HuH-7 (cell line): ENCODE data around the gene PTCD2.

Source experiments
- DNase-seq: peaks from one replicate; pipeline ENCODE4 v3.0.0; 2011; ENCODE audit warnings: low spot score

PTCD2 gene

DNA sequence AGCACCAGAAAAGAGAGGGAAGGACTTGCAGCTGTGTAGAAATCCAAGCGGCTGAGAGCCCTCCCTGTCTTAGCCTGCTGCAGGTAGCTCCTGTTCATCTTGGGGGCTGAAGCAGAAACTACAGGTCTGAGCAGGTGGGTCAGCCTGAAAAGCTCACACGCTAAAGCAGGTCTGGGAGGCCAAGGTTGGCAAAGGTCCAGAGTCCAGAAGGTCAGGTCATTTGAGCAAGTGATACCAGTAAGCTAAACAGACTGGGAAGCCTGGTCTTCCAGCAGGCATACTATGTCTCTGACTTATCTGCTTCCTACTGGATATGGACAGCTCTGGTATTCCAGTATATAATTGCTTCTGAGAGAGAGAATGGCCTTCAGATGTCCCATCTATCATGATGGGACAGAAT lies 26.2 kb downstream of the PTCD2 start:
- peak; percentile 13 for DNase-seq

DNA sequence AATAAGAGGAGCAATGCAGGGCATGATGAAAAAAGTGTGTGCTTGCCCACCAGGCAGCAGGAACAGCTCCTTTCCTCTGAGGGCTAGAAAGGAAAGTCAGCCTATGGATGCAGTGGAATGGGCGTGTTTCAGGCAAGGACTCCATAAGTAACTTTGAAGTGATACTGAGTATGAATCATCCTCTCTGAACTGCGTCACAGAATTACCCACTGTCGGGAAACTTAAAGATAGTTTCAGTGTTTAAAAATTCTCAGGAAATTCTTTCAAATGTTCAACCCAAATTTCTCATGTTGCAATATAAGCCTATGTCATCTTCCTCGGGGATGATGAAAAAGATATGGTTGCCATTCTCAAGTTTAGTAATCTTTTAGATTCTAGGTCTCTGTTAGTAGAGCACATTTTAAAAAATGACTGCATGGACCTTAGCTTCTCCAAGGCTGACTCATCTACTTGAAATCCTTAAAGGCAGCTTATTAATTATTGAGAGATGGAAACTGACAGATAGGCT lies 27.7 kb downstream of the PTCD2 start:
- DNase-seq, result no peak

DNA sequence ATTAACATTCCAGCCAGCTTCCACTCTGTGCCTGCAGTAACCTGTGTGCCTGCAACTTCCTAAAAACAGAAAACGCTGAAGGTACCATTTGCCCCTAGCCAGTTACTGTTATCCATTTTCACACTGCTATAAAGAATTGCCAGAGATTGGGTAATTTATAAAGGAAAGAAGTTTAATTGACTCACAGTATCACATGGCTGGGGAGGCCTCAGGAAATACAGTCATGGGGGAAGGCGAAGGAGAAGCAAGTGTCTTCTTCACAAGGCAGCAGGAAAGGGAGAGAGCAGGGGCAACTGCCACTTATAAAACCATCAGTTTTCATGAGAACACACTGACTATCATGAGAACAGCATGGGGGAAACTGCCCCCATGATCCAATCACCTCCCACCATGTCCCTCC lies 31.2 kb downstream of the PTCD2 start:
- no peak for DNase-seq

DNA sequence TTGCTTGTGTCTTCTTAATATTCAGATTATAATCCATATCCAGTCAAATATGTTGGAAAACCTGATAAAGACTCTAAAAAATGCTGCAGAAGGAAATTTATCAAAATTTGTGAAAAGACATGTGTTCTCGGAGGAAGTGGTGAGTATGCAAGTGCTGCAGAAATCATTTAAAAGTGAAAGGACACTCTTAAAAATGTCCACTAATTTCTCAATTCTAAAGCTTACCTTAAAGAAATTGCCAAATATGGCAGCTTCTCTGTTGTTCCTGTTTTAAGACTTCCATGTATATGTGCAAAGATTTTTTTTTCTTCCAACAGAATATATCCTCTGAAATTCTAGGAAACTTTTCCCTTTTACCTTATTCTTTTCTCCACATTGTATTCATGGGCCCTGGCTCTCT lies 32.4 kb downstream of the PTCD2 start:
- DNase-seq, result no peak

DNA sequence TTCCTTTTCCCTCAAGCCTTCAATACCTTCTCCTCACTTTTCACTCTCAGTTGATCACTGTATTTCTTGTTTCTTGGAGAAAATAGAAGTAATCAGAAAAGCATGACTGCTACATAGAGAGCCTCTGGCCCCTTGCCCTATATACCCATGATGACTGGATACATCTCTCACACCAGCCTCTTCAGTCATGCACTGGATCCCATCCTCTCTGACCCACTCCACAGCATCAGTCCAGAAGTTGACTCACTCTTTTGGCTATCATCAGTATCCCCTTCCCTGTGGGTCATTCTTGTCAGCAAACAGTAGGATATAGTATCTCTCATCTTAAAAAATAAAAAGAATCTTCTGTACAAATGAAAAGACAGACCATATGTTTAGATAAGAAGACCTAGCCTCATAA lies 32.9 kb downstream of the PTCD2 start:
- DNase-seq, result no peak

DNA sequence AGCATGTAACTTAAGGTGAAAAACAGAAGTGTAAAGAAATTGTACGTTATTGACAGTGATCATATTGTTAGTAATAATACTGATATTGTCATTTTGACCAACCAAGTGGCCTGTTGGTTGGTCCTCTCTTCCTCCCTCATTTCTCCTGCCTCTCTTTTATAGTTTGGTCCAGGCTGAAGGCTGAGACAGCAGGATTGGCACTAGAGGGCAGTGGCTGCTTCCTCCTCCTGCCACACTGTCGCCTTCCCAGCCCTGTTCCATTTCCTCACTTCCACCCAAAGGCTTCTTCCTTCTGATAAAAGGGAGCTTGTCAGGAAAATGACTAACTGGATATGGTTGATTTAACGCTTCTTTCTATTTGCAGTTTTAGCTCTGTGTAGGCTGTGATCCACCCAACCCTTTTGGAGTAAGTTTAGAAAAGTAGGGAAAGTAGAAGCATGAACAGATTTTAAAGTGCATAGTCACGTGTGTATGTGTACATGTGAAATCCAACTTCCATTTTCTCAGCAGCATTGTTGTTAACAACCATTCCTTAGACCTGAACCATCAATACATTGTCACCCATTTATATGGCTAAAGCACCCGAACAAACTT lies 35.6 kb downstream of the PTCD2 start:
- peak; percentile 9 for DNase-seq

DNA sequence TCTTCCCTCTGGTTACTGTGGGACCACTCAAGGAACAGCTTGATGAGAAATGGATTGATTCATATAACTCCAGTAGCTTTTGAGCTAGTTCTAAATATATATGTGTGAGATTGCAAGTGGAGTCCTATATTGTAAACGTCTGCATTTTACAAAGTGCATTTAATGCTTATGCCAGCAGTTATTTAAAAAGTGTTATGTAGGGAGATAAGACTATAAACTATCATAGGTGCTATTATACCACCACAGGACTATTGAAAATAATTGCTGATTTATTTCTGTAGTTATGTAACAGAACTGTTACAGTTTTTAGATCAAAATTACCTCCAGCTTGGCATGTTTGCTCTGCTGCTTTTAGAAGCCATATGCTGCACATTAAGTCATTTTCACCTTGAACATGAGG lies 36.2 kb downstream of the PTCD2 start:
- no peak for DNase-seq

DNA sequence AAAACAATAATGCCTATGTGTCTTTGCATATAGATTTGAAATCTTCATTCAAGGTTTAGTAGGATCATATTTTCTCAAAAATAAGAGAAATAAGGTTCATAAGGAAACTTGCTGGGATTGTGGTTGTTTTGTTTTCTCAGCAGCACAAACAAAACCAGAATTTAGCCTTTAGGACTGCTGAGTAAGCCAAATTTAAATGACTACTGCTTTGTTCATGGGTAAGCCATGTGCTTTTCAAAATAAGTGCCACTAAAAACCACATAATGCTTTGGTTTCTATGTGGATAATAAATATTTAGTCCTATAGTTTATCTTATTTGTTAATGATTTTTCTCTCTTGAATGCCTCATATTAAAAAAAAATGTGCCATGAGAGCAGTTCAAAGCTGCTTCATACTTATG lies 38.8 kb downstream of the PTCD2 start:
- no peak for DNase-seq

DNA sequence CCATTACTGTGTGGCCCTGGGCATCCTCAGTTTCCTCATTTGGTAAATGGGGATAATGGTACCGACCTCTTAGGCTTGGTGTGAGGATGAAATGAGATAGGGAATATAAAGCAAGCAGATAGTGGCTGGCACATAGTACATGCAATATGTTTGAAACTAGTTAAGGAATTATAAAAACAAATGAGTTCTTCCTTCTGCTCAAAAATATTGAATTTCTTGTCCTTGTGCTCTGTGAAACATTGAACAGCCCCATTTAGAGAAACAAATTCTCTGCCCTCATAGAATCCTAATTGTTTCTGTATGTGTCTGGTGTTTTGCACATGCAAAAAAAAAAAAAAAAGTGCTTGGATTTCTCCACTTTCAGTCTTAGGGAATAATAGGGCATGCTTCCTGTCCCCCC lies 39.7 kb downstream of the PTCD2 start:
- DNase-seq, result no peak

DNA sequence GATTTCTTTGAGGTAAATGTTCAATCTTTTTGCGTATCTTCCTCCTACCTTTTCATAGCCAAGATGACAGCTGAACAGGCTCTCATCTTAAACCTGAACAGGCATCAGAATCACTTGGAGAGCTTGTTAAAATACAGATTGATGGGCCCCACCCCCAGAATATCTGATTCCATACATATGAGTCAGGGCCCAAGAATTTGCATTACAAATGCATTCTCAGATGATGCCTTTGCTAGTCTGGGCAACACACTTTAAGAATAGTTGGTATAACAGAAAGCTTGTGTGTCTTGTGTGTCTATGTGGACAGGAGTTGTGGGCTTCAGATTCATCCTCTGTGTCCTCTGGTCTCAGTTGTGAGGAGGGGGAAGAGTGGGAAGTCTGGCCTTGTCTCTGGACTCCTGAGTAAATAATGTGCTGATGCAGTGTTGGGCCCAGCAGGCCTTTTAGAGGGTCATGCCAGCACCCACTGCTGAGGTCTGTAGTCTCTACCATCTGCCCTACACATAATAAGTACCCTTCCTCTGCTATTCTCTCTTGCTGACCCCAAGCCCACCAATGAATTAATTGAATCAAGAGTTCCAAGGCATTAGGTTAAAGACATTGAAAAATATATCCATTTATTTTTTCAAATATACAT lies 43.1 kb downstream of the PTCD2 start:
- DNase-seq, result no peak

DNA sequence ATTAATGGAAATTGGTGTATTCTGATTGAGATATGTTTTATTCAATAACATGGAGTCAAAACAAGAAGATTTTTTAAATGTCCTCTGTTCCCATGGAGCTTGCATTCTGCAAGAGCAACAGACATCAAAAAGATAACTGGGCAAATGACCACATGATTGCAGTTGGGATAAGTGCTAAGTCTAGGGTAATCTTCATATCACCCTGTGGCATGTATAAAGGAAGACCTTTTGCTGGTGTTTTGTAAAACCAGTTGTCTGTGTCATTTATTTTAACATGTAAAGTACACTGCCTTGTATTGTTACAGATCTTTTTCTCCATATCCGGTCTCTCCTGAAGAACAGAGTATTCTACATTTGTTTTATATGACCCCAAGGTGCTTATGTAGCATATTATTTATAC lies 44.0 kb downstream of the PTCD2 start:
- DNase-seq, result no peak

DNA sequence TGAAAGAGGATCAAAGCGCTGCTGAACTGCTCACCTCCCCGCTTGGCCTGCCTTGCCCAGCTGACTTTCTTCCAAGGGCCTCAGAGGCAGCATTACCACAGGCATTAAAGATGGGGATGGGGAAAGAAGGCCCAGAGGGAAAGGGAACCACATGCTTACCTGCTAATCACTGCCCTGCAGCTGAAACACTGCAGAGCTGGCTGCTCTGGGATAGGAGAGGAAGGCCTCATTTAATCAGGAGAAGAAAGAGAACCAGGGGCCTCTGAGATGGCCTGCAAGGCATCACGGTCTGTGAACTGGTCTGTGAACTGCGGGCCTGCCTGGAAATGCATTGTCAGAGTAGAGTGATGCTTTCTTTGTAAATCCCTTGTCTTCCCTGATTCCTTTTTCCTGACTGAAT lies 44.8 kb downstream of the PTCD2 start:
- no peak for DNase-seq

DNA sequence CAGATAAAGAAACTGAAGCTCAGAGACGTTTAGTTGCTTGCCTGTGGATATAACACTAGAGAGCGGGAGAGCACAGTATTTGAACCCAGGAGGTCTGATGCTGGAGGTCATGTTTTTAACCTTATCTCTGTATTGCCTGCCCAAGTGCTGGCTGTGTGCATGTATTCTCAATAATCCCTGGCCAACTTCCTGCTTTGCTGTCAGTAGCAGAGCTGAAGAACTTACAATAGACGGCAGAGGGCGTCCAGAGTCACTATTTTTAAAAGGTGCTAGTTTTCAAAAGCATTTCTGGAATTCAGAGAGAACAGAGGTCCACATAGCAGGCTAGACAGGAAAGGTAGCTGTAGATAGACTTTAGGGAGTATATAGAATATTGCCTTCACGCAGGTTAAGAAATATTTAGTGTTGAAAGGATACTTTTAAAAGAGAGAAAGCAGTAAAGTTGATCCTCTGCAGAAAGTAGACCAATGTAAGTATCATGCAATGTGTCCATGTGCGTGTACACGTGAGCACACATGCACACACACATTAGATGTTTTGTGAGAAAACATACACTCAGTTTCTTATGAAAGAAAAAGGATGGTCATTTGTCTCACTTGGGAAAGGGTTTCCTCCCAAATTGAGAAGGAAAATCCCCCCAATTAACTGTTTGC lies 46.3 kb downstream of the PTCD2 start:
- peak; percentile 39 for DNase-seq

DNA sequence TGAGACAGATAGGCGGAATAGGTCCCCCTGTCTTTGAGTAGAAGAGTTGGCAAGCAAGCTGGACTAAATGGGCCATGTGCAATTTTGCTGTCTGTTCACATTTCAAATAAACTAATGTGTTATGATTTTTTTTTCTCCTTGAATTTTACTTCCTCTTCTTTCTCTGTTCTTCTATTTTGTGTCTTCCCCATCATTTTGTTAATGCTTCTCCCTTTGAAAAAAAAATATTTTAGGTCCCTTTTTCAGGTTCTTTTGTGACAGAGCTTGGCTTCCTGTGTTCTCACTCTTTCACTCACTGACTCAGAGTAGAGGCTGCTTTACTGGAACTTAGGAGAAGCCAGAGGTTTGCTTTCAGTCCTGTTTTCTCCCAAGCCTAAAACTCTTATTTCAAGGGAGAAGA lies 48.1 kb downstream of the PTCD2 start:
- DNase-seq, result no peak

DNA sequence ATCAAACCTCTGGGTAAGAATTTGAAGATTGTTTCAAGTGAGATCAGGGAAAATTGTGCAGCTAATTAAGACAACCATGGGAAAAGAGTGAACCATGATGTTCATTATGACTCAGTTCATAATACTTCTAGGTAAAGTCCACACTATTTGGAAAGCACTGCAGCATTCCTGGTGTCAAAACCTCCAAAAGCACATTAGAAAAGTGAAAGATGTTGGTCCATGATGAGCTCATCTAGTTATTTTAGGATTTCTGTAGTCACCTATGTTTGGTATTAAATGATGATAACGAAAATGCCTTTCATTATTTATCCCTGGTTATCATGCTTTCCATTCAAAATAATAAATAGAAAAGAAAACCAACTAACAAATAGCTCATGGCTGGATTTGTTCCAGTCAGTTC lies 49.1 kb downstream of the PTCD2 start:
- no peak for DNase-seq

DNA sequence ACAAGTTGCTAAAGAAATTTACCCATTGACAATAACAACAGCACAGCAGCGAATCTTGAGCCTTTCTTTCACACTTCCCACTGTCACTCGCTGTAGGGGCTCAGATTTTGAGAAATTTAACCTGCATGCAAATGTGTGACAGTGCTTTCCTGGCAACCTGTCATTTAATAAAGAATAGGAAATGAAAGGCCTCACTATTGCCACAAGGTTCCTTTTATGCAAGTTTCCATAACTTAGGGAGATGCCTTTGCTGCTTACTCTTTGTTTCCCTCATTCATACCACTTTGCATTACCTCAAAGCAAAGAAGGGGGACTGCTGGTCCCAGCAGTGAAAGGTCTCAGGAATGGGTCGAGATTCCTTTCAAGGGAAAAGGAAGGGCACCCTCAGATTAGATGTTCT lies 49.5 kb downstream of the PTCD2 start:
- no peak for DNase-seq

DNA sequence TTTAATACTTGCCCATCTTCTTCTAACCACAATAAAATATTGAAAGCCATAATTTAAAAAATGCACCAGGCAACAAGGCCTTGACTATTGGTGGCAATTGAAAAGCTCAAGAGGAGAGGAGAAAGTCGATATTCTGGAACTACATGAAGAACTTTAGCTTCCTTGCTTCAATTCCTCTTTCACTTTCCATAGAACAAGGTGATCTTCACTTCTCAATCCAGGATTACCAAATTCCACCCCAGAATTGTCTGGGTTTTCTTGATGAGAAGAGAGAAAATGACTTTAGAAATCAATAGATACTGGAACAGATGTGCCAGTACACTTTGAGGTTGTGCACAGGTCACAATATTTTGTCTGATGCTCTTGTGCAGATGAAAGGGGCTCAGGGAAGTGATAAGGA lies 52.2 kb downstream of the PTCD2 start:
- DNase-seq, result no peak

DNA sequence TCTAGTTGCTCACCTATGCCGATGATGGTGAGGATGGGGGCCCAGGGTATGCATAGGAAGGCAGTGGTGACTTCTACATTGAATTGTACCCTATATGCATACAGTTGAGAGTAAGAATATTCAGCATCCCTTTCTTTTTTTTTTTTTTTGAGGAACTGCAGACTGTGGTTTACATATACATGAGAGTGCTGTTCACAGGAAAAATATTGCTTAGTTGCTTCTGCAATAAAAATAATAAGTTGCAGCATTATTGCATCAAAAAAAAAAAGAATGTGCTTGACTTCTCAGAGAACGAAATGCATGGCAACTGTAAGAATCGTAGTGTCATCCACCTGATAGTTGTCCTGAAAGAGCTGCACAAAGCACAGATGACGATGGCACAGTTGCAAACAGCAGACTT lies 52.8 kb downstream of the PTCD2 start:
- DNase-seq, result no peak

DNA sequence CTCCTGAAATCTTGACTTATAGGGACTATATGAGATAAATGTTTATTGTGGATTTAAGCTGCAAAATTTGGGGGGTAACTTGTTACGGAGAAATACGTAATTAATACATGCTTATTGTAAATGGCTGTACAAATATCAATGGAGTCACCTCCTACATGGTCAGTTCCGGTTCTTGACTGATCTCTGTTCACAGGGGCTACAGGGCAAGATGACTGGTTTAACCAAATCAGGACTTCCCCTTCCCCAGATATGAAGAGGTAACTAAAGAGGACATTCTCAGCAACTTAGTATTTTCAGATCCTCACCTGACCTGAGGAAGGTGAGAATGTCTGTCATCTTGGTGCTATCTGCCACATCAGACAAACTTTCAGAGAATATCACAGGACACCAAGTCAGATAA lies 54.7 kb downstream of the PTCD2 start:
- no peak for DNase-seq

DNA sequence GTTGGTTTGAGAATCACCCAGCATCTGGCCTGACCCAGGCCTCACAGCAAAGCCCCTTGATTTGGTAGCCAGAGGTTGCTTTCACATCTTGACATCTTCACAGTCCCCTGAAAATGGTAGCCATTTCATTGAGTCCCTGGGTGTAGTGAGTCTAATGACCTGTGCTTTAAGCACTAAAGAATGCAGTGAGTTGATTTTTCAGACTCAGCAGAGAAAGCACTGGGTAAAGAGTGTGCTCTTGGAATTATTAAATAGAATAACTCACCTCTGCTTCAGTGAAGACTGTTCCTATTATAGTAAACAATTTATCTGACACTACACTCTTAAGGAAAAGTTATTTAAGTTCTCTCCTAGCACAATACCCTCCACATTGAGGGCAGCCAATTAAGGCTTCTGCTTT lies 56.2 kb downstream of the PTCD2 start:
- no peak for DNase-seq

DNA sequence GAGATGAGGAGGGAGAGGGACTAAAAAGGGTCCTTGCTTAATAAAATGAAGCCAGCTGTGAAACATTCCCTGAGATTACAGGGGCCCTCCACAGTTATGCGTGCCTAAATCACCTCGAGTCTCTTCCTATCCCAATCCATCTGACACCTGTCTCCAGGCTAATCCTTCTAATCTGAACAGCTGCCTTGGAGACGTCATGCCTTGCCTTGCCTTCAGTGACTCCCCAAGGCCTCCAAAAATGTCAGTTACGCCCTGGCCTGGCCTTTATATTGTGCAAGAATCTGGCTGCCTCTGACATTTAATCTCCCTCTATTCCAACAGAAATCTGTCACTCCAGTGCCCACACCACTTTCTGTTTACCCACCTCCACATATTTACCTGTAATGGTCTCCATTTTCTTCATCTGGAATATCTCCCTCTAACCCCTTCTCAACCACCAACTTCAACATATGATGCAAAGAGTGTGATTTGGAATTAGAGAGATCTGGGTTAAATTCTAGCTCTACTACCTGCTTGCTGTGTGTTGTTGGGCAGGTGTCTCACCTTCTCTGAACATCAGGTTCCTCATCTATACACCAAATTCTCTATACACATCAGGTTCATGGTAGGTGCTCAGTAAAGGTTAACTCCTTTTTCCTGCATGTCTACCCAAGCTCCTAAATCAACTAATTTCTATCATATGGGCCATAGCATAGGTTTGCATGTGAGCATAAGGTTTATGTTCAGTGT lies 57.9 kb downstream of the PTCD2 start:
- no peak for DNase-seq

DNA sequence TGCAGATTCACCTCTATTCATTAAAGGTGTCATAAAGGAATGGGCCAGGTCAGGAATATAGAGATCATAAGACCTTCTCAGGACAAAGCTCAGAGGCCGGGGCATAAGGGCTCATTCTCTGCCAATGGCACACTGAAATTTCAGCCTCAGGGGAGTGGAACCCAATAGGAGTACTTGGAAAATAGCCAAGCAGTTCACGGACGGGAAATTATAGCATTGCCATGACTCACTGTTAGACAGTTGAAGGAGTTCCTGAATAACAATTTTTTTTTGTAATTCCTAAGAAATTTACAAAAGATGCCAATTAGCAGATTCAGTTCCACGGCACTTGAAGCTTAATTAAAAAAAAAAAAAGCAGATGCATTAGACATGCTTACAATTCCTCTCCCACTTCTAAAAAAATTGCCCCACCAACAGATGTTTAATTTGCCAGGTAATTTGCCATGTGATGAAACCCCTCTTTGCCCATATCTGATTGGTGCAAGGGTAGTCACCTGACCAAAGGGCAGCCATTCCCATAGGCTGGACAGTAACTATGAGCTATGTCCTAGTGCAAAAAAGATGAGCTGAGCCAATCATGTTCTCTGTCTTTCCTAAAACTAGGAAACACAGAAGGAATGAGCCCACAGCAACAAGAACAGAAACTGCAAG lies 58.6 kb downstream of the PTCD2 start:
- DNase-seq, result no peak

DNA sequence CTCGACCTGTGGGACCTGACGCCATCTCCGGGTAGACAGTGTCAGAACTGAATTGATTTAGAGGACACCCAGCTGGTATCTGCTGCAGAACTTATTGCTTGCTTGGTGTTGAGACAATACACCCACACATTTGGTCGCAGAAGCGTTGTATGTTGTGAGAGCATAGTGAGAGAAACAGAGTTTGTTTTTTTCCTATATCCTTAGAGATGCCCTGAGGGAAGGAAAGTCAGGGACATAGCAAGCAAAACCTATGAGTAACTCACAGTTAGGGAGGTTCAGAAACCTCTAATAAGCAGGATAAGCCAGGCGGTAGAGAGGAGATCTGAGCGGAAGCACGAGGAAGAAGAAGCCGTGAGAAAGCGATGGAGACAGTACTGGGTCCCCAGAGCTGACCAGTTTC lies 59.8 kb downstream of the PTCD2 start:
- no peak for DNase-seq
